ENCODE measurements around the gene SERPINE1. TPM values are rescaled to one million over a fixed set of nuclear protein-coding genes. Genes with fewer than 3 reads are reported as not detected.

Gene SERPINE1
- total and polyA plus RNA-seq, 2 experiments from 2014 or later, result 0.97 to 1.2 TPM

GRCh38 chr7:101115215-101115614 is 11.7 kb upstream of the SERPINE1 start:
- Histone ChIP-seq H3K4me1 (ENCODE audit: insufficient read depth) (peaks cover 4% of the 10 kb centered on the region; the same call in 1 of the 2 replicates), H4K20me1 (replicated peaks; ENCODE audit: insufficient read depth) (no peaks in the 10 kb centered on the region), H3K4me3 (no peak overlapping the region), H3K27ac (ENCODE audit: low read depth) (no peak overlapping the region), H3K36me3 (ENCODE audit: insufficient read depth) (no peaks in the 10 kb centered on the region), H3K4me2 (no peak overlapping the region), H3F3A (replicated peaks; ENCODE audit: low read depth) (0 out of 2 replicates have a peak, but pooled peaks cover 3% of the 10 kb centered on the region), H3K27me3 (ENCODE audit: insufficient read depth) (no peaks in the 10 kb centered on the region), H2AFZ (no peak overlapping the region), H3K9me2 (ENCODE audit: insufficient read depth) (no peaks in the 10 kb centered on the region), H3K79me2 (replicated peaks; ENCODE audit: insufficient read depth) (no peaks in the 10 kb centered on the region)
- Mint-ChIP-seq H3K4me3 (no peak overlapping the region), H3K27ac (no peak overlapping the region), H3K9me3 (no peaks in the 10 kb centered on the region; the same call in 2 of the 3 replicates), H3K27me3 (ENCODE audit: insufficient read depth, low read depth, poor library complexity) (peaks cover 11% of the 10 kb centered on the region), H3K36me3 (ENCODE audit: low read depth) (no peaks in the 10 kb centered on the region), H3K4me1 (no peaks in the 10 kb centered on the region; the same call in 2 of the 3 replicates)
- no peak for ATAC-seq
- TF ChIP-seq ETS1 (IDR thresholded peaks at IDR 0.05) (no peak), CREB1 (CRISPR knock-in tag; IDR thresholded peaks at IDR 0.05; ENCODE audit: low read depth) (no peak), ZNF462 (CRISPR knock-in tag; IDR thresholded peaks at IDR 0.05) (no peak), EZH2phosphoT487 (IDR thresholded peaks at IDR 0.05; ENCODE audit: unreplicated experiment) (no peak), NANOG (IDR thresholded peaks at IDR 0.05; ENCODE audit: borderline replicate concordance) (no peak), POLR2AphosphoS5 (IDR thresholded peaks at IDR 0.05; ENCODE audit: low read depth) (no peak), CTCF (conservative IDR thresholded peaks at IDR 0.05; ENCODE audit: low read depth in 2 of 2) (no peak), EZH2 (IDR thresholded peaks at IDR 0.05; ENCODE audit: low read depth, unreplicated experiment) (no peak), JUNB (IDR thresholded peaks at IDR 0.05; ENCODE audit: unreplicated experiment) (no peak), REST (IDR thresholded peaks at IDR 0.05; ENCODE audit: unreplicated experiment) (no peak), ZNF331 (CRISPR knock-in tag; IDR thresholded peaks at IDR 0.05; ENCODE audit: low read depth) (no peak), ZNF114 (CRISPR knock-in tag; IDR thresholded peaks at IDR 0.05) (no peak), STAT1 (IDR thresholded peaks at IDR 0.05; ENCODE audit: unreplicated experiment) (no peak)
- DNase-seq (ENCODE audit: low spot score), result no peak

Measured in GM23338 (cell line).